Cerebellar cortex (tissue), 1 donor: ENCODE data around the gene ZNRF3.
"Not testable (repeated sequence)": the region's sequence is repeated elsewhere in the genome, so short reads cannot be mapped to it uniquely, and the experiment has no call there.

Source experiments
- DNase-seq: peaks from one replicate; pipeline ENCODE4 v3.0.0-alpha.2; 2015; ENCODE audit warnings: low spot score

Gene ZNRF3

GRCh38 chr22:29069463-29069862 is 186.1 kb downstream of the ZNRF3 start:
- no peak for DNase-seq

GRCh38 chr22:29070490-29070889 is 187.1 kb downstream of the ZNRF3 start:
- DNase-seq, result no peak

GRCh38 chr22:29071261-29072045 is 188.1 kb downstream of the ZNRF3 start:
- DNase-seq, result no peak

- peak; percentile 81 for DNase-seq
Observed at GRCh38 chr22:29072193-29072978, 189.0 kb downstream of the ZNRF3 start.

DNA sequence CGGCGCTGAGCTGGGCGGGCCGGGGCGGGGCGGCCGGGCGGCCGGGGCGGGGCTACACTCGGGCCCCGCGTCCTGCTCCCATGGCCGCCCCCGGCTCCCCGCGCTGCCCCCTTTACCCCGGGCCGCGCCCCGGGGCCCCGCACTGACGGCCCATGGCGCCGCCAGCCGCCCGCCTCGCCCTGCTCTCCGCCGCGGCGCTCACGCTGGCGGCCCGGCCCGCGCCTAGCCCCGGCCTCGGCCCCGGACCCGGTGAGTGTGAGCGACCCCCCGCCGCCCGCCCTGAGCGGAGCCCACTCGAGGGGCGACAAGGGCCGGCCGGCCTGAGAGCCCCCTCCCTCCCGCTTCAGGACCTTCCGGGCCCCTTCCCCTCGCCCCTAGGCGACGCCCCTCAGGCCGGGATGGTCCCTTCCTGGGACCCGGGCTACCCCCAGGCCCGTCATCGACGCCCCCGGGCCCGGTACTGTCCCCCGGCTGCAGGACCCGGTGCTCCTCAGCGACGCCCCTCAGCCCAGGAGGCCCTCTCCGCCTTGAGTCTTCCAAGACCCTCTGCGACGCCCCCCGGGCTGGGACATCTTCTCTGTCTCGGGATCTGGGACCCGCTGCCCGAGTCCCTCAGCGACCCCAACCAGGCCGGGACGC is 189.7 kb downstream of the ZNRF3 start, which contains the start of gene KREMEN1:
Gene KREMEN1 (plus strand): TSS at position 57 of the 639 bp plus-strand sequence. CDS start 96 bp downstream, at position 153.
- DNase-seq, result no peak

DNA sequence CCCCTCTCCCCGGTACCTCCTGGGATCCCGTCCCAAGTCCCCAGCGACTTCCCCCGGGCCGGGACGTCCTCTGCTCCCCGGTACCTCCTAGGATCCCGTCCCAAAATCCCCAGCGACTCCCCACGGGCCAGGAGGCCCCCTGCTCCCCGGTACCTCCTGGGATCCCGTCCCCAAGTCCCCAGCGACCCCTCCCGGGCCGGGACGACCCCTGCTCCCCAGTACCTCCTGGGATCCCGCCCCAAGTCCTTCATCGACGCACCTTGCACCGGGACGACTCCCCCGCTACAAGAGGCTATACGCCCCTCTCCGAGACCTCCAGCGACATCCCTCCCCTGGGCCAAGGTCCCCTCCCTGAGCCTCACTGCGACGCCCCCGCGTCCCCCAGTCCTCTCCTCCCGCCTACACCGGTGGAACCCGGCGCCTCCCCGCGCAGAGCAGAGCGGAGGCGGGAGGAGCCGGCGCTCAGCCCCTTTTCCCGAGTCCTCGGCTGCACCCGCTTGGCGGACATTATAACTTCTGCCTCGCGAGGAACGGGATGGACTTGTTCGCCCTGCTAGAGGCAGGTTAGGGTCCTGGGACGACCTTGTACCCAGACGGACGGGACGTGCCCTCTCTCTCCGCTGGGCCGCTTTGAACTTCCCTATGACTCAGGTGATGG is 190.4 kb downstream of the ZNRF3 start:
- peak; percentile 40 for DNase-seq

DNA sequence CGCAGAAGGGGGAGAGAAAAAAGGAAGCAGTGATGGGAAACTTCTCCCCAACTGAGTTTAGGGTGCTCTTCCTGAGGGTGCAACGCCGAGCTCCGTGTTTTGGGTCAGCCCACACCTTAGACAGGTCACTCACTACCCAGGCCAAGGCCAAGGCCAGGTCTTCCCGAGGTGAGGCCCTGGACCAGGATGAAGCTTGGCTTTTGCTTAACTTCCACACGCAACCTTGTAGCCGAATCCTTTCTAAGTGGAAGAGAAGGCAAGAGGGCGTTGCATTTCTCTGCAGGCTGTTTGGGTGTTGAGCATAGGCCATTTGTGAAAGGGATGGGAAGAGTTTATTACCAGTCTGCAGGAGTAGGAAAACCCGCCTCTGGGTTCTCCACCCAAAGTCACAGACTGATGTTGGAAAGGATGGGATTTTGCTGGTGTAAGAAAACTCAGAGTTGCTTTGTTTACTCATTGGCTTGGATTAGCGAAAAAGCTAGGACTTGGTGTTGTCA is 191.0 kb downstream of the ZNRF3 start:
- no peak for DNase-seq

DNA sequence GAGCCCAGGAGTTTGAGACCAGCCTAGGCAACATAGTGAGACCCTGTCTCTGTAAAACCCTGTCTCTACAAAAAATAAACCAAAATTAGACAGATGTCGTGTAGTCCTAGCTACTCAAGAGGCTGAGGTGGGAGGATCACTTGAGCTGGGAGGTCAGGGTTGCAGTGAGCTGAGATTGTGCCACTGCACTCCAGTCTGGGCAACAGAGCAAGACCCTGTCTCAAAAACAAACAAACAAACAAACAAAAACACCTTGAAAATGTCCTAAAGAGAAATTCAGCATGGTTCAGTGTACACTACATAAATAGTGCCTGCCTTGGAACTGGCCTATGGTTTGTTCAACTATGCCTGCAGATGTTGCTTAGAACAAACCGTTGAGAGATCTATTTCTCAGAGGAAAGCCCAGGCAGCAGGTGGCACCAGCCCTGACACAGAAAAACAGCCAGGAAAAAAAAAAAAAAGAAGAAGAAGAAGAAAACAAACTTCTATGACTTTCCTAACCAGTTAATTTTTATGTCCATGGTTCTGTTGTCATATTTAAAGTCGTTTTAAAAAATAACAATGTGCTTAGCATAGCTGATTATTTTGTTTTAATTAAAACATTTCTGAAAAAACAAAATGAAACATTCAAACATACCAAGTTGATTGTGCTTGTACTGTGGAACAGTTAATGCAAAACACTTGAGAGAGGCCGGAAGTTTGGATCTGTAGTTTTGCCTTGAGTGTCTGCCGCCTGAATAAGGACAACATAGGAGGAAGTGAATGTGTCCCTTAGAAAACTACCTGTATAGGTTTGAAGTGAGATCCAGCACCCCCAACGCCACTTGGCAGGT is 194.9 kb downstream of the ZNRF3 start:
- no peak for DNase-seq

DNA sequence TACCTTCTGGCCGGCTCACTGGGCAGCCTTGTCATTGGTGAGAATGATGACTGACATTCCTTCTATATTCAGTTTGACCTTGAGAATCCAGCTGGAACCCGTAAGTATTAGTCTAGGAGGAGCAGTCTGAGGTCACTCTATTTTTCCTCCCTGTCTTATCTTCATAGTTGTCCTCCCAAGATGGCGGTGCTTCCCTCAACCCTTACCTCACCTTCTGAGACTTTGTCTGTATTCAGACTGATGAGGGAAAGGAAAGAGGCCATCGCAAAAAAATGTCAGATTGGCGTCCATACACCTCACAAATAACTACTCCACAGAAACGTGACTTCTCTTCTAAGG is 195.5 kb downstream of the ZNRF3 start:
- no peak for DNase-seq

DNA sequence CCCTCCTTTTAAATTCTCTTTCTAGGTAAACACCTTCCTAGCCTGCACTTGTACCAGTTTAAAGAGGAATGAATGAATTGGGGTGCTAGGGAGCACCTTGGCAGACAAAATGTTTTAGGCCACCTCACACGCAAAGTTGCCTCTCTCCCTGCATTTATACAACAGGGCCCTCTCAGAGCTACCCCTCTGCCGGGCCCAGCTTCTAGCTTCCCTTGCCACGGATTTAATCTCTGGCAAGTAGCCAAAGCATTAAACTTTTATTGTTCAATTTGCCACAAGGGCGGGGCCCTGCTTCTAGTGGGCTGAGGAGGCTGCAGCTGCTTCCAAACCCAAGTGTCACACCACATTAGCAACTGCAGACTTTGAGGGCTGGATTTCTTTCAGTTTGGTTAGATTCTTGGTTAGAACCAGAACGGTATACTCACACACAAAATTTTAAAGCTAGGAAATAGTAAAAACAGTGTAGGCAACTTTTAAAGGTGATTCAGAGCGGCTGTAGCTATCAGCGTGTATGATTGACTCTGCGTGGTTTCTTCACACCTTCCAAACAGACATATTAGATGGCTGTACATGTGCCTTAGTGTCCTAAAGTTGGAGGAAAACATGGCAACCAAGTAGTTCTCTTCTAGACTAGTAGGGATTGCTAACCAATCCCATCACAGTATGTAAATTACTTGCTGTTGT is 196.0 kb downstream of the ZNRF3 start:
- DNase-seq, result no peak

- DNase-seq, result no peak
Observed at GRCh38 chr22:29080106-29080975, 197.0 kb downstream of the ZNRF3 start.

DNA sequence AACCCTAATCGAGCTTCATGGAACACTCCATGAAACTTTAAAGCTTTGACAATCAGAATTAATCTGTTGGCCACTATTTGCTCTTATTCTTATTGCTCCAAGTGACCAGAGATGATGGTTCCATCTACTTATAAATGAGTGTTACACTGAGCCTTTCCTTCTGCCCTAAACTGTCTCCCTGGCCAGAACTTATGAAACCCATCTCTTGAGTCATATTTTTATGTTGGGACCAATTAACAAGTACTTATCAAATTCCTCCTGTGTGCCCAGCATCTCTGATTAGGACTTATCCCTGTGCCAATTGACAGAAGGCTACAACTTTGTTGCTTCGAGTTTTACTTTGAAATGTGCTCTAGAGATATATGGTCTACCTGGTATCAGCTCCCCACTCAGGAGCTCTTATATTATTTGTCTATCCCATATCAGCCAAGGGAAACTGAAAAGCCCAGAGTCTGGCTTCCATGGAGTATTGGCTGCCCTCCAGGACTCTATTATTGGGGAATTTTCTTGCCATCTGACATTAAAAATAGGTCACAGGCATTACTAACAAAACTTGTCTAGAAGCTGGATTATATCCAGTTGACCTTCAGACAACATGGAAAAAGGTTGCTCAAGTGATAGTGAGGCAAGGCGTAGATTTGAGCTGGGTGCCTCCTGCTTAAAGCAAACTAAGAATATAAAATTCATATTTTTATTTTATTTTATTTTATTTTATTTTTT is 198.3 kb downstream of the ZNRF3 start:
- DNase-seq, result no peak

- no peak for DNase-seq
Observed at GRCh38 chr22:29082826-29083545, 199.6 kb downstream of the ZNRF3 start.

- not testable (repeated sequence) for DNase-seq
Observed at GRCh38 chr22:29083576-29083932, 200.2 kb downstream of the ZNRF3 start.

DNA sequence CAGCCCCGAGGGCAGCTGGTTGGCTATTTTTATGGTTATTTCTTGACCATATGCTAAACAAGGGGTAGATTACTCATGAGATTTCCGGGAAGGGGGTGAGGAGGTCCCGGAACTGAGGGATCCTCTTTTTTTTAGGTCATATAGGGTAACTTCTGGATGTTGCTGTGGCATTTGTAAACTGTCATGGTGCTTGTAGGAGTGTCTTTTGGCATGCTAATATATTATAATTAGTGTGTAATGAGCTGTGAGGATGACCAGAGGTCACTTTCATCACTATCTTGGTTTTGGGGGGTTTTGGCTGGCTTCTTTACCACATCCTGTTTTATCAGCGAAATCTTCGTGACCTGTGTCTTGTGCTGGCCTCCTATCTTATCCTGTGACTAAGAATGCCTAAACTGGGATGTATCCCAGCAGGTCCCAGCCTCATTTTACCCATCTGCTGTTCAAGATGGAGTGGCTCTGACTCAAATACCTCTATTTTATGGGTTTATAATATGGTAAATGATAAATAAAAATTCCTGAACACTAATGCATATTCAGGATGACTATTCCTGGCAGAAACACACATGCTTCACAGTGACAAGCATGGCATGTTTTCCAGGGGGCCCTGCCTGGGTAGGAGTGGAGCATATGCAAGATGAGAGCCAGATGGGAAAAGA is 200.7 kb downstream of the ZNRF3 start:
- no peak for DNase-seq

GRCh38 chr22:29087012-29087411 is 203.6 kb downstream of the ZNRF3 start:
- no peak for DNase-seq

DNA sequence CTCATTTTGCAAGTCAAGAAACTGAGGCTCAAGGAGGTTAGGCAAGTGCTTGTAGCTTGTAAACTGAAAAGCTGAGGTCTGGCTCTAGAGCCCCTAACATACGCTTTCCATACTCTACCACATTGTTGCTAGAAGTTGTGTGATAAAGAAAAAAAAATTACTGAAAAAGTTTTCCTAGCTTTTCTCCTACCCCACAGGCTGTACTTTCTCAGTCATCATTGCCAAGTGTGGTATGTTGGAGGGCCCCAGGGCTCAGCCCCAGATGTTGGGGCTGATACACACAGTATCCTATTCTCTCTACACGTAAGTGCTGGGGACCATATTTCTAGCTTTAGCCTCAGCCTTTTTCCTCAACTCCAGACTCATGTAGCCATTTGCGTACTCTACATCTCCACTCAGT is 205.4 kb downstream of the ZNRF3 start:
- no peak for DNase-seq

DNA sequence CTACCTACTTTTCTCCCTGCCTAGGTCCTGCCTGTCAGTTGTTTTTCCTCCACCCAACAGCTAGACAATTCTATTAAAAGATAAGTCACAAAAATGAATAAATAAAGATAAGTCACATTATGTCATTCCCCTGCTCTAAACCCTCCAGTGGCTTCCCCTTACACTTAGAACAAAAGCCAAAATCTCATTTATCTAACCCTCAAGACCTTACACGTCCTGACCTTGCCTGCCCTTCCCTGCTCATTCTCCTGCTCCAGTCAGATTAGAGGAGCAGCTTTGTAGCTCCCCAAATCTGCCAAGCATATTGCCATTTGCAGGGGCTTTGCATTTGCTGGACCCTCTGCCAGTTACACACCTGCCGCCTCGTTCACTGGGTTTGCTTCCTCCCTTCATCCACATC is 206.1 kb downstream of the ZNRF3 start:
- no peak for DNase-seq
